Uterus (tissue), 2 donors: ENCODE data around the gene ADCY4.

ENCODE experiments used
- CTCF ChIP-seq, 4 experiments: fragments of 200-600 bp in 2 of 4; fragments of 450-650 bp in 2 of 4; sonication (generic) in 2 of 4; IDR thresholded peaks; one replicate each; pipeline ENCODE4 v1.5.1; 2016 to 2019; ENCODE audit warnings: antibody characterized with exemption in 4 of 4, mild to moderate bottlenecking in 2 of 4, moderate library complexity in 1 of 4
- POLR2A ChIP-seq, 2 donors: fragments of 450-650 bp; IDR thresholded peaks; one replicate each; pipeline ENCODE4 v1.6.1; 2016; ENCODE audit warnings: antibody characterized with exemption in 2 of 2, mild to moderate bottlenecking in 1 of 2, moderate library complexity in 1 of 2

GRCh38 chr14:24284501-24285035 is 50.3 kb downstream of the ADCY4 start:
- TF ChIP-seq POLR2A (IDR thresholded peaks at IDR 0.05), result no peak
- no peak for TF ChIP-seq CTCF (IDR thresholded peaks at IDR 0.05)
